ENCODE data around the gene F2RL2.

Gene F2RL2

GRCh38 chr5:76652809-76653414 lies 29.7 kb upstream of the F2RL2 start:
- Histone ChIP-seq H3K27me3 (ENCODE audit: insufficient read depth, low read depth, severe bottlenecking) (no peaks in the 10 kb centered on the region), H3K27ac (no peak overlapping the region), H3K36me3 (no peaks in the 10 kb centered on the region; the same call in 1 of the 2 replicates), H3K9me3 (ENCODE audit: severe bottlenecking) (peaks cover 6% of the 10 kb centered on the region), H3K4me3 (ENCODE audit: low read depth, low read length) (no peak overlapping the region)
- DNase-seq = no peak
- no peak for TF ChIP-seq CTCF (IDR thresholded peaks at IDR 0.05; ENCODE audit: low read depth, low read length)

- no peak for DNase-seq
- Histone ChIP-seq H3K4me3 (ENCODE audit: low read depth, low read length) (no peak overlapping the region), H3K36me3 (no peaks in the 10 kb centered on the region; the same call in 1 of the 2 replicates), H3K9me3 (ENCODE audit: severe bottlenecking) (peaks cover 6% of the 10 kb centered on the region), H3K27me3 (ENCODE audit: insufficient read depth, low read depth, severe bottlenecking) (no peaks in the 10 kb centered on the region), H3K27ac (no peak overlapping the region)
- TF ChIP-seq CTCF (IDR thresholded peaks at IDR 0.05; ENCODE audit: low read depth, low read length) = no peak
Measured at GRCh38 chr5:76649140-76649539, 25.9 kb upstream of the F2RL2 start.

- Histone ChIP-seq H3K36me3 (peaks cover 6% of the 10 kb centered on the region; the same call in 1 of the 2 replicates), H3K27ac (no peak overlapping the region), H3K9me3 (ENCODE audit: severe bottlenecking) (no peaks in the 10 kb centered on the region), H3K4me3 (ENCODE audit: low read depth, low read length) (no peak overlapping the region), H3K27me3 (ENCODE audit: insufficient read depth, low read depth, severe bottlenecking) (no peaks in the 10 kb centered on the region)
- DNase-seq = no peak
- no peak for TF ChIP-seq CTCF (IDR thresholded peaks at IDR 0.05; ENCODE audit: low read depth, low read length)
Measured at GRCh38 chr5:76643371-76643770, 20.2 kb upstream of the F2RL2 start.

GRCh38 chr5:76642390-76643040 lies 19.3 kb upstream of the F2RL2 start:
- no peak for DNase-seq
- no peak overlapping the region for H3K4me3 ChIP-seq (ENCODE audit: low read depth, low read length)
- H3K9me3 ChIP-seq (ENCODE audit: severe bottlenecking) = no peaks in the 10 kb centered on the region
- H3K27me3 ChIP-seq (ENCODE audit: insufficient read depth, low read depth, severe bottlenecking) = no peaks in the 10 kb centered on the region
- no peak overlapping the region for H3K27ac ChIP-seq
- no peak for TF ChIP-seq CTCF (IDR thresholded peaks at IDR 0.05; ENCODE audit: low read depth, low read length)
- H3K36me3 ChIP-seq = peaks cover 6% of the 10 kb centered on the region; the same call in 1 of the 2 replicates

- TF ChIP-seq CTCF (IDR thresholded peaks at IDR 0.05; ENCODE audit: low read depth, low read length) = peak; percentile 67
- peak; percentile 64 for DNase-seq
- no peaks in the 10 kb centered on the region for H3K27me3 ChIP-seq (ENCODE audit: insufficient read depth, low read depth, severe bottlenecking)
- H3K4me3 ChIP-seq (ENCODE audit: low read depth, low read length) = no peak overlapping the region
- H3K36me3 ChIP-seq = peaks cover 6% of the 10 kb centered on the region; the same call in 1 of the 2 replicates
- H3K9me3 ChIP-seq (ENCODE audit: severe bottlenecking) = no peaks in the 10 kb centered on the region
- H3K27ac ChIP-seq = no peak overlapping the region
Measured at GRCh38 chr5:76641514-76642120, 18.4 kb upstream of the F2RL2 start.

All from WERI-Rb-1 (cell line).